HTERT RPE-1 (cell line): ENCODE measurements around the gene INHBC.
"Not testable (repeated sequence)": the region's sequence is repeated elsewhere in the genome, so short reads cannot be mapped to it uniquely, and the experiment has no call there.

ENCODE experiments used
- in situ Hi-C: fragments of 300-500 bp; cut with MboI; formaldehyde crosslinking; loops from 4 replicates; pipeline ENCODE4 v1.14.3; 2020; ENCODE audit warnings: low sequenced_read_pairs

Gene INHBC, protein sequence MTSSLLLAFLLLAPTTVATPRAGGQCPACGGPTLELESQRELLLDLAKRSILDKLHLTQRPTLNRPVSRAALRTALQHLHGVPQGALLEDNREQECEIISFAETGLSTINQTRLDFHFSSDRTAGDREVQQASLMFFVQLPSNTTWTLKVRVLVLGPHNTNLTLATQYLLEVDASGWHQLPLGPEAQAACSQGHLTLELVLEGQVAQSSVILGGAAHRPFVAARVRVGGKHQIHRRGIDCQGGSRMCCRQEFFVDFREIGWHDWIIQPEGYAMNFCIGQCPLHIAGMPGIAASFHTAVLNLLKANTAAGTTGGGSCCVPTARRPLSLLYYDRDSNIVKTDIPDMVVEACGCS

DNA sequence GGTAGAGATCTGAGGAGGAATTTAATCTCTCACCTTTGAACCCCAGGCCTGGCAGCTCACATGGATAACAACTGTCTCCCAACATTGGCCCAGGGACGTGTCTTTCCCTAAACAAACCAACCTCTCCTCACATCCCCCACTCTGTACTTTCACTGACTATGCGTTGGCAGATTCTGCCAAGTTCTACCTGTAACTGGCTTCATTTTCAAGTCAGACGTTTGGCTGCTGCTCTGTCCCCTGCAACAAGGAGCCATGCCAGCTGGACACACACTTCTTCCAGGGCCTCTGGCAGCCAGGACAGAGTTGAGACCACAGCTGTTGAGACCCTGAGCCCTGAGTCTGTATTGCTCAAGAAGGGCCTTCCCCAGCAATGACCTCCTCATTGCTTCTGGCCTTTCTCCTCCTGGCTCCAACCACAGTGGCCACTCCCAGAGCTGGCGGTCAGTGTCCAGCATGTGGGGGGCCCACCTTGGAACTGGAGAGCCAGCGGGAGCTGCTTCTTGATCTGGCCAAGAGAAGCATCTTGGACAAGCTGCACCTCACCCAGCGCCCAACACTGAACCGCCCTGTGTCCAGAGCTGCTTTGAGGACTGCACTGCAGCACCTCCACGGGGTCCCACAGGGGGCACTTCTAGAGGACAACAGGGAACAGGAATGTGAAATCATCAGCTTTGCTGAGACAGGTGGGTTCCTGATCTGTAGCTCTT lies at the start of gene INHBC:
Gene INHBC, plus strand, starts transcription at position 268 of the 707 bp plus-strand sequence. Its CDS starts 103 bp downstream, at position 371.
- in situ Hi-C loops, result no loop called here

DNA sequence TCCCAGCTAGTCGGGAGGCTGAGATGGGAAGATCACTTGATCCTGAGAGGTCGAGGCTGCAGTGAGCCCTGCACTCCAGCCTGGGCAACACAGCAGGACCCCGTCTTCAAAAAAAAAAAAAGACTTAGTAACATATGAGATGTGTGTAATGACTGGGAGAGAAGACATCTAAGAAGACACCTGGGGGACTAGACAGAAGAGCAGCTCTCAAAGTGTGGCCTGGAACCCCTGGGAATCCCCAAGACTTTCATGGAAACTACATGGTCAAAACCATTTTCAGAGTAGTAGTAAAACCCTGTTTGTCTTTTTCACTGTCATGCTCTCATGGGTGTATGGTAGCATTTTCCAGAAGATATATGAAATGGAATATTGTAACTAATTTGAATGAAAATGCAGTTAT lies 49.0 kb upstream of the INHBC start:
- in situ Hi-C loops, result no loop called here

DNA sequence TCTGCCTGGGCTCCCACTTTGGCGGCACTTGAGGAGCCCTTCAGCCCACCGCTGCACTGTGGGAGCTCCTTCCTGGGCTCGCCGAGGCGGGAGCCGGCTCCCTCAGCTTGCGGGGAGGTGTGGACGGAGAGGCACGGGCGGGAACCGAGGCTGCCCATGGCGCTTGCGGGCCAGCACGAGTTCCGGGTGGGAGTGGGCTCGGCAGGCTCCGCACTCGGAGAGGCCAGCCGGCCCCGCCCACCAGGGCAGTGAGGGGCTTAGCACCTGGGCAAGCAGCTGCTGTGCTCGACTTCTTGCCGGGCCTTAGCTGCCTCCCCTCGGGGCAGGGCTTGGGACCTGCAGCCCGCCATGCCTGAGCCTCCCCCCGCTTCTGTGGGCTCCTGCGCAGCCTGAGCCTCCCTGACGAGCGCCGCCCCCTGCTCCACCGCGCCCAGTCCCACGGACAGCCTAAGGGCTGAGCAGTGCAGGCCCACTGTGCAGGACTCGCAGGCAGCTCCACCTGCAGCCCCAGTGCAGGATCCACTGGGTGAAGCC lies 48.3 kb upstream of the INHBC start:
- in situ Hi-C loops, result no loop called here

DNA sequence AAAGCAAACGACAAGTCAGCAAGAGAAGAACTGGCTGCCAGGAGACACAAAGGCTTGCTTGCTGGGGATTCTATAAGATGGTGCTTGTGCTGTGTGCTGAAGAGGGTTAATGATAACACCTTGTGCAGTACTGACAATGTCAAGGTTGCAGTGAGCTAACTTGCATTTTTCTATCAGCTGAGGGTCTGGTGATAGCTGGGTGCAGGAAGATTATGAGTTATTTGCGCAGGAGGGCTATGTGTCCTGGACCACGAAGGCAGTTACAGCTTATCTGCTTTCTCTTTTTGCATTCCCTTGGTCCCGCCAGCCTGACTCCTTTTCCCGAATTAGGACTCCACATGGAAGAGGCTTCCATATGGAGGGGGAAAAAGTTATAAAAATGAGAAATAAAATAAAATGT lies 46.2 kb upstream of the INHBC start:
- in situ Hi-C loops, result no loop called here

DNA sequence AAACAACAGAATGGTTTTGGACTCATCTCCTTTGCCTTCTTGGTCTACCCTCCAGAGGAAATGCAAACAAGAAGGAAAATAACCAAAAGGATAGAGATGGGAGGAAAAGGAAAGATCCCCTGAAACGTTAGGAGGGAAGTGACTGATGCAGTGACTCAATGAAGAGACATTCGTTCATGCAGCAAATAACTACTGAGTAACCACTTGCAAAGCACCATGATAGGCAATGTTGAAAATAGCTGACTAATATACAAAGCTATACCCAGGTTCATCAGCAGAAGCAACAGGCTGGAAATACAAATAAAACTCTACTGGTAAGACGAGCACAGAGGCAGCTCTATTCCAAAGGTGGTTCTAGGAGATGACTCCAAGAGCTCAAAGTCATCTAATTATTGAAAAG lies 45.6 kb upstream of the INHBC start:
- in situ Hi-C loops, result no loop called here

DNA sequence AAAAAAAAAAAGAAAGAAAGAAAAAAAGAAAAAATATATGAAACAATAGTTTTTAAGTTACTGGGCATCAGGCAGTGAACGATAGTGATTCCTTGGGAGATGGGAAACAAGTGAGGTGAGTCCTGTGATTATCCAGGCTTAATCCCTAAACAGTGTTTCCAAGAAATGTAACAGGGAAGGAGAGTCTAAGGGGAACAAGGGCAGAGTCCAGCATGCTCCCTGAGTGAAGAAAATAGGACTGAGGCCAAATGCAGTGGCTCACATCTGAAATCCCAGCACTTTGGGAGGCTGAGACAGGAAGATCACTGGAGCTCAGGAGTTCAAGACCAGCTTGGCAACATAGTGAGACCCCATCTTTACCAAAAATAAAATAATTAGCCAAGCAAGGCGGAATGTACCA lies 44.4 kb upstream of the INHBC start:
- in situ Hi-C loops, result no loop called here

DNA sequence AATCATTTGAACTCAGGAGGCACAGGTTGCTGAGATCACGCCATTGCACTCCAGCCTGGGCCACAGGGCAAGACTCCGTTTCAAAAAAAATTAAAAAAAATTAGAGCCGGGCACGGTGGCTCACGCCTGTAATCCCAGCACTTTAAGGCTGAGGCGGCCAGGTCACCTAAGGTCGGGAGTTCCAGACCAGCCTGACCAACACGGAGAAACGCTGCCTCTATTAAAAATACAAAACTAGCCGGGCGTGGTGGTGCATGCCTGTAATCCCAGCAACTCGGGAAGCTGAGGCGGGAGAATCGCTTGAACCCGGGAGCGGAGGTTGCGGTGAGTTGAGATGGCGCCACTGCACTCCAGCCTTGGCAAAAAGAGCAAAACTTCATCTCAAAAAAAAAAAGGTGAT lies 39.5 kb upstream of the INHBC start:
- in situ Hi-C loops, result no loop called here

DNA sequence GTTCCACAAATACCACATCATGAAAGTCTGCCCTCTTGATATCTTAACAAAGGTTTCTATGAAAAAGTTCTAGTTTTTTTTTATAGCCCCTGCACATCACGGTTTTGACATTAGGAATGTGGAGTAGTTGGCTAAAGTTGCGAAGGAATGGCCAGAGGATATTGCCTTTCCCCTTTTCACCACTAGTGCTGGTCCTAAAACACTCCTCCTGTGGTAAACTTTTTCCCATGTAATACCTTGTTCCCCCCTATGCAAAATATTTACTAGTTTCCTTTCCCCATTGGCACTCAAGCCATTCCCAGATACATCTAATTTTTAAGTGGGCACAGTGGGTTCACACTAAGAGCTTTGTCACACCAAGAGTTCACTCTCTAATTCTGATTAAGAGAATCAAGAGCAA lies 37.1 kb upstream of the INHBC start:
- in situ Hi-C loops, result no loop called here

DNA sequence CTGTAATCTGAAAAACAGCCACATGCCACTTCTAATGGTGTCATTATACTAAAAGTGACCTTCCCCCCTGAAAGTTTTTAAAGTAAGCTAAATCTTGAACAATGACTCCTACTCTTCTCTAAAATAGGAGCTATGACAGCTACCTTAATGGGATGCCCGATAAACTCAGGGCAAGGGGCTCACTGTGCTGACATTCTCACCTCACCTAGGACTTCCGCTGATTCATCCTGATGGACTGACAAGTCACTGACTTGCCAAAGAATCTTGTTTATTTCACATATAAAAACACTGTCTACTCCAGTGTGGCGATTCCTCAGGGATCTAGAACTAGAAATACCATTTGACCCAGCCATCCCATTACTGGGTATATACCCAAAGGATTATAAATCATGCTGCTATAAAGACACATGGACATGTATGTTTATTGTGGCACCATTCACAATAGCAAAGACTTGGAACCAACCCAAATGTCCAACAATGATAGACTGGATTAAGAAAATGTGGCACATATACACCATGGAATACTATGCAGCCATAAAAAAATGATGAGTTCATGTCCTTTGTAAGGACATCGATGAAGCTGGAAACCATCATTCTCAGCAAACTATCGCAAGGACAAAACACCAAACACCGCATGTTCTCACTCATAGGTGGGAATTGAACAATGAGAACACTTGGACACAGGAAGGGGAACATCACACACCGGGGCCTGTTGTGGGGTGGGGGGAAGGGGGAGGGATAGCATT lies 34.7 kb upstream of the INHBC start:
- in situ Hi-C loops, result not testable (repeated sequence)

DNA sequence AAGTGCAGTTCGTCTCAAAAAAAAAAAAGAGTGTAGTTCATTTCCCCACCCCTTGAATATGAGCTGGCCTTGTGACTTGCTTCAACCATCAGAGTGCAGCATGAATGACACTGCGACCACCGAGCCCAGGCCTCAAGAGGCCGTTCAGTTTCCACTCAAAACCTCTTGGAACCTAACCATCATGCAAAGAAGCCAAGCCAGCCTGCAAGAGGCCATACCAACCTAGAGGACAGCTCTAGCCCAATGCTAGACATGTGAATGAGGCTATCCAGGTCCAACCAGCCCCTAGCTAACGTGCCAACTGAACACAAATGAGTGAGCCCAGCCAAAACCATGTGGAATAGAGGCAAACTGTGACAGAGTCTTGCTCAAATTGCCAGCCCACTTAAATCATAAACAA lies 33.4 kb upstream of the INHBC start:
- in situ Hi-C loops, result no loop called here

DNA sequence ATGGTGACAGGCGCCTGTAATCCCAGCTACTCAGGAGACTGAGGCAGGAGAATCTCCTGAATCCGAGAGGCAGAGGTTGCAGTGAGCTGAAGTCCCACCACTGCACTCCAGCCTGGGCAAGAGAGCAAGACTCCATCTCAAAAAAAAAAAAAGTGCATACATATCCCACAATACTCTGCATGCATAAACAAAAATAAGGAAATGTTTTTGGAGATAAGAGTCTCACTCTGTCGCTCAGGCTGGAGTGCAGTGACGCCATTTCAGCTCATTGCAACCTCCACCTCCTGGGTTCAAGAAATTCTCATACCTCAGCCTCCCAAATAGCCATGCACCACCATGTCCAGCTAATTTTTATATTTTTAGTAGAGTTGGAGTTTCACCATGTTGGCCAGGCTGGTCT lies 32.4 kb upstream of the INHBC start:
- in situ Hi-C loops, result not testable (repeated sequence)

DNA sequence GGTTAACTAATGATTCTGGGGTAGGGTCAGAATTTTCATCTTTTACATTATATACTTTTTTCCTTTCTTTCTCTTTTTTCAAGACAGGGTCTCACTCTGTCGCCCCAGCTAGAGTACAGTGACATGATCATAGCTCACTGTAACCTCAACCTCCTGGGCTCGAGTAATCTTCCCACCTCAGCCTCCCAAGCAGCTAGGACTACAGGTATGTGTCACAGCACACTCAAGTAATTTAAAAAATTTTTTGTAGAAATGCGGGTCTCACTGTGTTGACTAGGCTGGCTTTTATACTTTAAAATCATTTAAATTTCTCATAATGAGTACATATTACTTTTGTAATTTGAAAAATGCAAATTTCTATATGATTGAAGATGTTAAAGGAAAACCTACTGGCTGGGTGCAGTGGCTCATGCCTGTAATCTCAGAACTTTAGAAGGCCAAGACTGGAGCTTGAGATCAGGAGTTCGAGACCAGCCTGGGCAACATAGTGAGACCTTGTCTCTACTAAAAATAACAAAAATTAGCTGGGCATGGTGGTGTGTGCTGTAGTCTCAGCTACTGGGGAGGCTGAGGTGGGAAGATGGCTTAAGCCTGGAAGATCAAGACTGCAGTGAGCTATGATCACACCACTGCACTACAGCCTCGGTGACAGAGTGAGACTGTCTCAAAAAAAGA lies 29.5 kb upstream of the INHBC start:
- in situ Hi-C loops, result no loop called here

DNA sequence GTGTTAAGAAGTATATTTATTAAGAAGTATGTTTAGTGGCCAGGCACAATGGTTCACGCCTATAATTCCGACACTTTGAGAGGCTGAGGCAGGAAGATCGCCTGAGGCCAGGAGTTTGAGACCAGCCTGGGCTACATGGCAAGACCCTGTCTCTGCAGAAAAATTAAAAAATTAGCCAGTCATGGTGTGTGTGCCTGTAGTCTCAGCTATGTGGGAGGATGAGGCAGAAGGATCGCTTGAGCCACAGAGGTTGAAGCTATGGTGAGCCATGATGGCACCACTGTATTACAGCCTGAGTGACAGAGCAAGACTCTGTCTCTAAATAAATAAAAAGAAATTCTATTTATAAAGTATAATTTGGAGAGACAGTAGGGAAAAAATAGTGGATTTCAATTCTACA lies 24.1 kb upstream of the INHBC start:
- in situ Hi-C loops, result no loop called here

DNA sequence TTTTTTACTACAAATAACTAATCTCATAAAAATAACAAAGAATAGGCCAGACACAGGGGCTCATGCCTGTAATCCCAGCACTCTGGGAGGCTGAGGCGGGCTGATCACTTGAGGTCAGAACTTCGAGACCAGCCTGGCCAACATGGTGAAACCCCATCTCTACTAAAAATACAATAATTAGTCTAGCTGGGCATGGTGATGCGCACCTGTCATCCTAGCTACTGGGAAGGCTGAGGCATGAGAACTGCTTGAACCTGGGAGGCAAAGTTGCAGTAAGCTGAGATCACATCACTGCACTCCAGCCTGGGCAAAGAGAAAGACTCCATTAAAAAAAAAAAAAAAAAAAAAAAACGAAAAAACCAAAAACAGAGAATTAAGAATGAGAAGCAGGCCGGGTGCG lies 20.4 kb upstream of the INHBC start:
- in situ Hi-C loops, result not testable (repeated sequence)

DNA sequence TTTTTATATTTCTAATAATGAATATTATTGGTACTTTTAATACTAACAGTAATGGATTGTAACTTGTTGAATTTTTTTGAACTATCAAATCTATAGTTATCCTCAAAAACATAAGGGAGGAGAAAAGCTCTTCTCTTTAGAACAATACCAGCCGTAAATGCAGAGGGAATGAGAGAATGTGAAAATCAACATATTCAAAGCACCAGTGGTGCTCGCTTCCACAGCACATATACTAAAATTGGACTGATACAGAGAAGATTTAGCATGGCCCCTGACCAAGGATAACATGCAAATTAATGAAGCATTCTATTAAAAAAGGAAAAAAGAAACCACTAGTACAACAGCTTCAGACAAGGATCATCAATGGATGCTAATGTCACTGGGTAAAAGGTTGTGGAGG lies 19.5 kb upstream of the INHBC start:
- in situ Hi-C loops, result no loop called here

DNA sequence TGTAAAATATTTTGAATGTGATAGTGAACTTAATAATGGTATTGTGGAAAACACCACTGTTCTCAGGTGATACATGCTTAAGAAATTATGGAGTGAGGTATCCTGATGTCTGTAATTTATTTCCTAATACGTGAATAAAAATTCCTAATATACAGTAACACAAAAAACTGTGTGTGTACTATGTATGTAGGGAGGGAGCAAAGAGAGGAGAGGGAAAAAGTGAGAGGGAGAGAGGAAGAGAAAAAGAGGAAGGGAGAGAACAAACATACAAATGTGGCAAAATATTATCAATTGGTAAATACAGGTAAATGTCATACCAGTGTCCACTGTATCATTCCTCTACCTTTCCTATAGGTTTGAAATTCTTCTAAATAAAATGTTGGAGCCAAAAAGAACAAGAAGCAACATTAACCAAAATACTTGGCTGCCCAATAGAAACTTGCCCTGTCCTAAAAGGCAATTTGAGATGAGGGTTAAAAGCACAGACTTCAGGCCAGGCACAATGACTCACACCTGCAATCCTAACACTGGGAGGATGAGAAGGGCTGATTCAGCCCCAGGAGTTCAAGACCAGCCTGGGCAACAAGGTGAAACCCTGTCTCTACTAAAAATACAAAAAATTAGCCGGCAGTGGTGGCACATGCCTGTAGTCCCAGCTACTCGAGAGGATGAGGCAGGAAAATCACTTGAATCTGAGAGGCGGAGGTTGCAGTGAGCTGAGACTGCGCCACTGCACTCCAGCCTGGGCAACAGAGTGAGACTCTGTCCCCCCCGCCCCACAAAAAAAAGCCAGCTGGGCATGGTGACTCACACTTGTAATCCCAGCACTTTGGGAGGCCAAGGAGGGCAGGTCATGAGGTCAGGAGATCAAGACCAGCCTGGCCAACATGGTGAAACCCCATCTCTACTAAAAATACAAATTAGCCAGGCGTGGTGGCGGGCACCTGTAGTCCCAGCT lies 18.3 kb upstream of the INHBC start:
- in situ Hi-C loops, result no loop called here

DNA sequence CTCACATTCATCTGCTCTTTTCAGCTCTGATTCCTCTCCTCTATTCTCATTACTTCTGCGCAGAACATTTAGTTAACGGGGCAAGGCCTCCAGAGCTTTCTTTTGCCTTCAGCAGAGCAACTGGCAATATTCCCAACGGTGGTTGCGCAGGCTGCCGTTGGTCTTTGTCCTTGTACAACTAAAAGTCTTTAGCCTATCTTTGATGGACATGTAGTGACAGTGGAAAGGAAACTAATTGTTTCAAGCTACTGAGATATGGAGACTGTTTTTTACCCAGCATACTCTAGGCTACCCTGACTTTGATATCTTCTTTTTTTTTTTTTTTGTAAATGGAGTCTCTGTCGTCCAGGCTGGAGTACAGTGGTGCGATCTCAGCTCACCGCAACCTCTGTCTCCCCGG lies 16.3 kb upstream of the INHBC start:
- in situ Hi-C loops, result no loop called here

DNA sequence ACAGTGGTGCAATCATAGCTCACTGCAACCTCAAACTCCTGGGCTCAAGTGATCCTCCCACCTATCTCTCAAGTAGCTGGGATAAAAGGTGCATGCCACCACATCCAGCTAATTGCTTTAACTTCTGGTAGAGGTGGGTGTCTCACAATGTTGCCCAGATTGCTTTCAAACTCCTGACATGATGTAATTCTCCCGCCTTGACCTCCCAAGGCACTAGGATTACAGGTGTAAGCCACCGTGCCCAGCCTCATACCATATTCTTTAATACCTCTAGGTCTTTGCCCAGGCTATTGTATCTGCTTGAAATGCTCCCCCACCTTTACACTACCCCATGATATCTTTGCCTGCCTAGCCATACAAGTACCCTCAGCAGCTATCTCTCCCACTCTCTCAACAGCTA lies 15.1 kb upstream of the INHBC start:
- in situ Hi-C loops, result no loop called here

DNA sequence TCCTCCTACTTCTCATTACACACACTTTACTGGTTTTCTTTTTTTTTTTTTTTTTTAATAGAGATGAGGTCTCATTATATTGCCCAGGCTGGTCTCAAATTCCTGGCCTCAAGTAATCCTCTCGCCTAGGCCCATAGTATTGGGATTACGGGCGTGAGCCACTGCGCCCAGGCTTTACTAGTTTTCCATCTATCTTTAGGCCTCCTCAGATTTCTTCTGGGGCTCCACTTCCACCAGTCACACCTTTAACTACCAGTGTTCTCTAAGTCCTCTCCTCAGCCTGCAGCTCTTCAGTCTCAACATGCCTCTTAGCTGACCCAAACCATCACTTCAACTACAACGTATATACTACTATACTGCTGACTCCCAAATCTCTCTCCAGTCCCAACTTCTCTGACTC lies 14.1 kb upstream of the INHBC start:
- in situ Hi-C loops, result no loop called here

DNA sequence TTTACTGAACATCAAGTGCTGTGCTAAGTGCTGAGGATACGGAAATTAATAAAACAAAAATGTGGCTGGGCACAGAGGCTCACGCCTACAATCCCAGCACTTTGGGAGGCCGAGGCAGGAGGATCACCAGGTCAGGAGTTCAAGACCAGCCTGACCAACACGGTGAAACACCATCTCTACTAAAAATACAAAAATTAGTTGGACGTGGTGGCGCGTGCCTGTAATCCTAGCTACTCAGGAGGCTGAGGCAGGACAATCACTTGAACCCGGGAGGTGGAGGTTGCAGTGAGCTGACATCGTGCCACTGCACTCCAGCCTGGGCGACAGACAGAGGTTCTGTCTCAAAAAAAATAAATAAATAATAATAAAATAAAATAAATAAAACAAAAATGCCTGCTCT lies 7.6 kb upstream of the INHBC start:
- in situ Hi-C loops, result not testable (repeated sequence)
